Stomach (tissue), 4 donors: Measurements from ENCODE around the gene FAM184A.

Experiments used
- EP300 ChIP-seq: sonication (generic); formaldehyde crosslinking; IDR thresholded peaks from one replicate; pipeline ENCODE4 v1.6.1; 2017; ENCODE audit warnings: antibody characterized with exemption
- POLR2A ChIP-seq, 4 donors: fragments of 450-650 bp; IDR thresholded peaks; one replicate each; pipeline ENCODE4 v1.6.1; 2016; ENCODE audit warnings: antibody characterized with exemption in 4 of 4, control low read depth in 2 of 4, mild to moderate bottlenecking in 1 of 4, moderate library complexity in 1 of 4
- TF ChIP-seq, protein P1 (sequence below), 7 experiments: fragments of 450-650 bp in 4 of 7; fragments of 200-600 bp in 3 of 7; sonication (generic) in 3 of 7; IDR thresholded peaks; one replicate each; pipeline ENCODE4 v1.5.1; 2016 to 2019; ENCODE audit warnings: antibody characterized with exemption in 7 of 7, control low read depth in 2 of 7, mild to moderate bottlenecking in 1 of 7

DNA sequence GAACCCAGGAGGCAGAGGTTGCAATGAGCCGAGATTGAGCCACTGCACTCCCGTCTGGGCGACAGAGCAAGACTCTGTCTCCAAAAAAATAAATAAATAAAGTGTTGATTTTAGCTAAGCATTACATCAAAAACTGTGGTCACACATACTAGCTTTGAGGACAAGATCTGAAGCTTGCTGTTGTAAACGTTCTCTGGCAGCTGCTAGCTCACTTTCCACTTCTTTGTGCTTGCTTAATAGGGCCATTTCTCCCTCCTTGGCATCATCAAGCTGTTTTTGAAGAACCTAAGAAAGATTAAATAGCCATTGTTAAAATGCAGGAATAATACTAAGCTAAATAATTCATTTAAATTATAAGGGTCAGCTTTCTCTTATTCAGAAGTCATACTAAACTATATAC lies 55.7 kb downstream of the FAM184A start:
- TF ChIP-seq, protein P1, sequence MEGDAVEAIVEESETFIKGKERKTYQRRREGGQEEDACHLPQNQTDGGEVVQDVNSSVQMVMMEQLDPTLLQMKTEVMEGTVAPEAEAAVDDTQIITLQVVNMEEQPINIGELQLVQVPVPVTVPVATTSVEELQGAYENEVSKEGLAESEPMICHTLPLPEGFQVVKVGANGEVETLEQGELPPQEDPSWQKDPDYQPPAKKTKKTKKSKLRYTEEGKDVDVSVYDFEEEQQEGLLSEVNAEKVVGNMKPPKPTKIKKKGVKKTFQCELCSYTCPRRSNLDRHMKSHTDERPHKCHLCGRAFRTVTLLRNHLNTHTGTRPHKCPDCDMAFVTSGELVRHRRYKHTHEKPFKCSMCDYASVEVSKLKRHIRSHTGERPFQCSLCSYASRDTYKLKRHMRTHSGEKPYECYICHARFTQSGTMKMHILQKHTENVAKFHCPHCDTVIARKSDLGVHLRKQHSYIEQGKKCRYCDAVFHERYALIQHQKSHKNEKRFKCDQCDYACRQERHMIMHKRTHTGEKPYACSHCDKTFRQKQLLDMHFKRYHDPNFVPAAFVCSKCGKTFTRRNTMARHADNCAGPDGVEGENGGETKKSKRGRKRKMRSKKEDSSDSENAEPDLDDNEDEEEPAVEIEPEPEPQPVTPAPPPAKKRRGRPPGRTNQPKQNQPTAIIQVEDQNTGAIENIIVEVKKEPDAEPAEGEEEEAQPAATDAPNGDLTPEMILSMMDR (IDR thresholded peaks at IDR 0.05): no peak
- no peak for TF ChIP-seq POLR2A (IDR thresholded peaks at IDR 0.05)
- TF ChIP-seq EP300: no peak
